Calu3 (cell line): ENCODE results near the gene CUL9. TPM values are rescaled to one million over a fixed set of nuclear protein-coding genes. Genes with fewer than 3 reads are reported as not detected.

Source experiments
- BruUV-seq: library from RNA; stranded (reverse); fragments of 400-500 nt; replicated peaks from 2 replicates; lab custom pipeline; 2021; lab: Mats Ljungman, UMichigan
- CTCF ChIA-PET: fragments of 300-600 bp; sonication (Branson Sonifier 250); formaldehyde crosslinking; loops from one replicate; lab custom pipeline; 2022; ENCODE audit warnings: antibody characterized with exemption; lab: Charles Lee
- DNase-seq: peaks from one replicate; pipeline ENCODE4 v3.0.0; 2022
- H3K27ac Mint-ChIP-seq: one replicate; pipeline ENCODE4 v1.8.0; 2022; ENCODE audit warnings: mixed read lengths; ENCODE audit not compliant: unreplicated experiment
- H3K27me3 Mint-ChIP-seq: one replicate; pipeline ENCODE4 v1.8.0; 2022; ENCODE audit warnings: mixed read lengths; ENCODE audit not compliant: unreplicated experiment
- H3K36me3 Mint-ChIP-seq: one replicate; pipeline ENCODE4 v1.8.0; 2022; ENCODE audit warnings: mild to moderate bottlenecking, moderate library complexity, mixed read lengths; ENCODE audit not compliant: insufficient read depth, unreplicated experiment
- H3K4me1 Mint-ChIP-seq: one replicate; pipeline ENCODE4 v1.8.0; 2022; ENCODE audit warnings: mild to moderate bottlenecking, low read depth, mixed read lengths; ENCODE audit not compliant: unreplicated experiment
- H3K4me3 Mint-ChIP-seq: one replicate; pipeline ENCODE4 v1.8.0; 2022; ENCODE audit warnings: mild to moderate bottlenecking, low read depth, moderate library complexity, mixed read lengths; ENCODE audit not compliant: unreplicated experiment
- H3K9me3 Mint-ChIP-seq: one replicate; pipeline ENCODE4 v1.8.0; 2022; ENCODE audit warnings: low read depth, mixed read lengths; ENCODE audit not compliant: unreplicated experiment
- CTCF ChIP-seq: fragments of 200-600 bp; IDR thresholded peaks from one replicate; pipeline ENCODE4 v1.8.0; 2022; ENCODE audit warnings: antibody characterized with exemption; ENCODE audit not compliant: unreplicated experiment
- intact Hi-C: fragments of 100-400 bp; cut with micrococcal nuclease; formaldehyde crosslinking; loops from one replicate; pipeline ENCODE4 v1.10.0; 2022; ENCODE audit not compliant: unreplicated experiment
- total RNA-seq: library from RNA; stranded (reverse); gene quantifications from 2 replicates; pipeline ENCODE4 v1.2.3, GENCODE V29; 2022

The CUL9 gene
- total RNA-seq, 1 experiment from 2014 or later = 73.1 TPM

GRCh38 chr6:43215066-43215465 lies 33.1 kb downstream of the CUL9 start:
- Mint-ChIP-seq H3K36me3 (peaks cover 22% of the 10 kb centered on the region), H3K9me3 (no peaks in the 10 kb centered on the region), H3K27me3 (no peaks in the 10 kb centered on the region), H3K27ac (no peak overlapping the region), H3K4me1 (peaks cover 19% of the 10 kb centered on the region), H3K4me3 (no peak overlapping the region)
- TF ChIP-seq CTCF = no peak
- intact Hi-C loops = no loop called here
- DNase-seq = no peak
- no TSS peak for BruUV-seq
- CTCF ChIA-PET = interaction anchor here (0.7 to 0.8 kb wide), 3 partner anchors 156 to 1090 kb away, joined by 3 to 4 read pairs (median 3); partner anchors contain the start of genes KLC4 and MRPL2

- no peak for DNase-seq
- Mint-ChIP-seq H3K27ac (no peak overlapping the region), H3K4me1 (peaks cover 11% of the 10 kb centered on the region), H3K9me3 (no peaks in the 10 kb centered on the region), H3K4me3 (no peak overlapping the region), H3K27me3 (no peaks in the 10 kb centered on the region), H3K36me3 (peaks cover 31% of the 10 kb centered on the region)
- CTCF ChIA-PET = no interaction called here
- intact Hi-C loops = no loop called here
- TF ChIP-seq CTCF = no peak
- no TSS peak for BruUV-seq
Measured at GRCh38 chr6:43216200-43216599, 34.2 kb downstream of the CUL9 start.

- H3K4me3 Mint-ChIP-seq = no peak overlapping the region
- no peaks in the 10 kb centered on the region for H3K9me3 Mint-ChIP-seq
- intact Hi-C loops = no loop called here
- CTCF ChIA-PET = interaction anchor here (1.4 kb wide), 1 partner anchor 12 kb away, joined by 4 read pairs; the partner anchor contains the start of gene DNPH1
- TF ChIP-seq CTCF = no peak
- no peaks in the 10 kb centered on the region for H3K4me1 Mint-ChIP-seq
- DNase-seq = no peak
- H3K27ac Mint-ChIP-seq = no peak overlapping the region
- H3K36me3 Mint-ChIP-seq = peaks cover 37% of the 10 kb centered on the region
- BruUV-seq = no TSS peak
- H3K27me3 Mint-ChIP-seq = no peaks in the 10 kb centered on the region
Measured at GRCh38 chr6:43217351-43217750, 35.4 kb downstream of the CUL9 start.

GRCh38 chr6:43219119-43219518 lies 37.1 kb downstream of the CUL9 start:
- no peak for DNase-seq
- Mint-ChIP-seq H3K36me3 (peaks cover 38% of the 10 kb centered on the region), H3K27ac (peak overlapping the region; percentile 7), H3K9me3 (no peaks in the 10 kb centered on the region), H3K4me1 (peaks cover 4% of the 10 kb centered on the region), H3K4me3 (no peak overlapping the region), H3K27me3 (no peaks in the 10 kb centered on the region)
- intact Hi-C loops = no loop called here
- no TSS peak for BruUV-seq
- no peak for TF ChIP-seq CTCF
- CTCF ChIA-PET = interaction anchor here (1.3 kb wide), 1 partner anchor 127 kb away, joined by 11 read pairs; no protein-coding TSS in a partner anchor
